Hematopoietic multipotent progenitor cell treated with erythropoietin and hydrocortisone succinate and interleukin-3 and kit ligand, for 17 days (in vitro differentiated cells): ENCODE measurements around the gene CRELD2.
A peak's percentile ranks its signal among the peaks of the same experiment; 100 is the strongest.

Experiments
- DNase-seq: peaks from one replicate; pipeline ENCODE4 v3.0.0-alpha.2; 2015; ENCODE audit warnings: low spot score

Gene CRELD2

DNA sequence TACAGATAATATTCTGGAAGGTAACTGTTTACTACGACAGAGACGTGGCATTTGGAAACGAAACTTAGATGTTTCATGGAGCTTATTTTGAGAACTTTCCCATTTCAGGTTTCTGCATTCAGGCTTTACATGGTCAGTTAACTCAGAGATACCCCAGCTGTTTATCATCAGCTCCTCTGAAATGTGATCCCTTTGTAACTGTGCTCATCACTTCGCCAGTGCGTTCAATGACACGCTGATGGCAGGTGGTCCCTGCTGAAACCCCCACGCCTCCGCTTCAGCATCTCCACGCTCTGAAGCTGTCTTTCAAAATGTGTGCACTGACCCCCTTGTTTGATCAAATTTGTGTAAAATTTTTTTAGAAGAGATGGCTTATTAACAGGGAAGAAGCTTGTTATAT lies 30.7 kb upstream of the CRELD2 start:
- DNase-seq = no peak

- DNase-seq = no peak
These were observed 29.4 kb upstream of the CRELD2 start for GRCh38 chr22:49889071-49889470.

- no peak for DNase-seq
These were observed 26.1 kb upstream of the CRELD2 start for GRCh38 chr22:49892226-49892899.

GRCh38 chr22:49893025-49893424 lies 25.4 kb upstream of the CRELD2 start:
- no peak for DNase-seq

DNA sequence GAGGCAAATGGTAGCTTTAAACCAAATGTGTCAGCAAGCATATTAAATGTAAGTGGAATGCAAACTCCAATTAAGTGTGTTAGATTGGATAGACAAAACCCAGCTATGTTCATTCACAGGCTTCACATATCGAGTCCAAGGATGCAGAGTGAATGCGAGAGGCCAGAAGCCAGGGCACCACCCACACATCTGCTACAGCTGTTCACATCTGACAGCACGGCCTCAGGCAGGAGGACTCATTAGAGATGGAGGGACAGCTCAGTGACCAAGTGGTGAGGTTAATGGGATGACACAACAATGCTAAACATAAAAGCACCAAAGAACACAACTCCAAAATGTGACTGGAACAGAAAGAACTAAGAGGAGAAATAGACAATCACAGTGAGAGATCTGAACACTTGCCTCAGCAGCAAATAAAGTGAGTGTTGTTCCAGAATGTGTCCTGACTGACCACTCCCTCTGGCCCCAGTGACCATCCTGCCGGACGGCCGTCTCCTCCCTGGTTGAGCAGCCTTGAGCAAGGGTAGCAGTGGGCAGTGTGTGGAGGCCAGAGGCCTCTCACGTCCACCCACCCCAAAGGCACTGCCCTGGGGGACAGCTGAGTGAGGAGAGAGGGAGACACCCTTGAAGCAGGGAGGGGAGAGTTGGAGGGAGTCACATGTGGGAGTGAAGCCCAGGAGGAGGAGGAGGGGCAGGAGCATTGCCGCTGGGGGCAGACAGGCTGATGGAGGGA lies 23.9 kb upstream of the CRELD2 start:
- DNase-seq = no peak

GRCh38 chr22:49896201-49896600 lies 22.2 kb upstream of the CRELD2 start:
- DNase-seq = no peak

- DNase-seq = no peak
These were observed 21.3 kb upstream of the CRELD2 start for GRCh38 chr22:49897015-49897684.

GRCh38 chr22:49899530-49899929 lies 18.9 kb upstream of the CRELD2 start:
- DNase-seq = no peak

- DNase-seq = no peak
These were observed 17.8 kb upstream of the CRELD2 start for GRCh38 chr22:49900441-49901230.

DNA sequence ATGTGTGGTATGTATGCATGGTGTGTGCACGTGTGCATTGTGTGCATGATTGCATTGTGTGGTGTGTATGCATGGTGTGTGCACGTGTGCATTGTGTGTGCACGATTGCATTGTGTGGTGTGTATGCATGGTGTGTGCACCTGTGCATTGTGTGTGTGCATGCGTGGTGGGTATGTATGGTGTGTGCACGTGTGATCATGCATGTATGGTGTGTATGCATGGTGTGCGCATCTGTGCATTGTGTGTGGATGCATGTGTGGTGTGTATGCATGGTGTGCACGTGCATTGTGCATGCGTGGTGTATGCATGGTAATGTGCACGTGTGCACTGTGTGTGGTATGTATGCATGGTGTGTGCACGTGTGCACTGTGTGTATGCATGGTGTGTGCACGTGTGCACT lies 17.0 kb upstream of the CRELD2 start:
- no peak for DNase-seq

DNA sequence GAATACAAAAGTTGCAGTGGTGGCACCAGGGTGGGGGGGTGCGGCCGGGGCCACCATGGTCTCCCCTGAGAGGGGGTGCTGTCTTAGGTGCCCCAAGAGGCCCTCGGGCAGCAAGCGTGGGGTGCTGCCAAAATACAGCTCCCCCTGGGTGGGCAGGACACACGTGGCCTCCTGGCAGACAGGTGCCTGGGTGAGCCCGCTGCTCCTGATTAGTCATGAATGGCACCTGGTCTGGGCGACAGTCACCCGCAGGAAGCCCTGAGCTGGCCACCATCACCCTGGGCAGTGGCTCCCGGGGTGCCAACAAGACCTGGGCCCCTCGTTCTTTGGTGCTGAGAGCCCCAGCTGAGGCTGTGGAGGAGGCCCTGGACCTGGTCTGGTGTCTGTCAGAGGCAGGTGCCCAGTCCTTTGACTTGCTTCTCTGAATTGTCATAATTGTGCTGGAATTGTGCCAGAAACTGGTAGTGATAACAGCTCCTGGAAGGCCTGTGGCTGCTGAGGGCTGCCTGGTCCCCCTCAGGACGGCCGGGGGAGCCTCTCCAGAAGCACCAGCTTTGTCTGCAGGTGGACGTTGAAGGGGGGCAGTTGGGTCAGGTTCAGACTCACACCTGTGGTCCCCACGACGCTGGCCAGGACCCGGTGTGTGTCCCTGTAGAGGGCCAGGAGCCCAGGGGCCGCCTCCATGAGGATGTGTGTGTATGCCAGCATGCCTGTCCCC lies 15.0 kb upstream of the CRELD2 start:
- DNase-seq = peak; percentile 12

DNA sequence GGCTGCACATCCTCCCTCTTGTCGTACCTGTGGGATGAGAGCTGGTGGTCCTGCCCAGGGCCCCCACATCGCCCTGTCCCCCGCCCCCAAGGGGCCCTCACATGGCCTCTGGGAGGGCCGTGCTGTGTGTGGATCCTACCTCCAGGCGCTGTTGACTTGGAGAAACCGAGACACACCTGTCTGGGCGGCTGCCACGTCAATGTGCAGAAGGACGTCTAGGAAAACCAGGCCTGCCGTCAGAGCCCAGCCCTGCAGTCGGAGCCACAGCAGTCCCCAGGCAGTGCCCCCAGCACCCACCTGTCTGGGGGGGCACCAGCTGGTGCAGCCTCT lies 14.4 kb upstream of the CRELD2 start:
- no peak for DNase-seq

- no peak for DNase-seq
These were observed 13.0 kb upstream of the CRELD2 start for GRCh38 chr22:49905465-49905864.

DNA sequence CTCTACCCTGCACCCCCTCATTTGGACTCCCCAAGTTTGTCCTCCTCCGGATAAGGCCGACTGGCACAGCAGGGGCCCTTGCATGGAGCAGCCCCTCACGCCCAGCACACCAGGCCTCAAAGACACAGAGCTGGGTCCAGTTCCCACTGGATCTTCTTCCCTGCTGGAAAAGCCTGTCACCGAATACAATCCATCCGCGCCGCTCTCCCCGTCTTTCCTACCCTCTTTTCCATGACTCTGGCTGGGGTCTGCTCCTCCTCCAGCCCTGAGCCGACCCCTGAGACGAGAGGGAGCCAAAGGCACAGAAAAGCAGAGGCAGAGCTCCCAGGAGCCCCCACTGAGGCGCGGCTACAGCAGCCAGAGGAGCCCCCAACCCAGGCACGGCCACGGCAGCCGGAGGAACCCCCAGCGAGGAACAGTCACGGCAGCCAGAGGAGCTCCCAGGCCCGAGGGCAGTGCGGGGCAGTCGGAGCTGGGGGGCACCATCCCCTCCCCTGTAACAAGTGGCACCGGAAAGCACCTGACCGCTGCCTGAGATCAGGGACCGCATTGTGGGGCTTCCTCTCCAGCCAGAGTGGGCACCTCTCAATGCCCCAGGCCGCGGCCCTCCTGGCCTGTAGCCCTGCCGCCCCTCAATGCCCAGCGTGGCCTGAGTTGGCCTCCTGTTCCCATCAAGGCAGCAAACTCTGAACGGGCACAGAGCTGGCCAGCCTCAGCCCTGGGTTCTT lies 12.2 kb upstream of the CRELD2 start:
- no peak for DNase-seq

- no peak for DNase-seq
These were observed 11.6 kb upstream of the CRELD2 start for GRCh38 chr22:49906799-49907290.

DNA sequence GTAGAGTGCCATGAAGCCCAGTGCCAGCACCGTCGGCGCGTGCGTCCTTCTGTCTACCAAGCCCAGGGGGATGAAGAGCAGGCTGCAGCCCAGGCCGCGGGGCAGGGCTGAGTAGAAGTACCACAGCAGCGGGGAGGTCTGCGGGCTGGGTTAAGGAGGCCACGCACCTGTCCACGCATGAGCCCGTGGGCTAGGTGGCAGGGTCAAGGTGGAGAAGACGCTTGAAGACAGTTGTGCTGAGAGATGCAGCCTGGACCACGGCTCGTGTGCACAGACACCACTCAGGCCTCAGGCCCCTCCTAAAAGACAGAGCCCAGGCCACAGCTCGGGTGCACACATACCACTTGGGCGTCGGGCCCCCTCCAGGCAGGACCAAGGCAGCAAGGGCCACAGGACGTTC lies 10.6 kb upstream of the CRELD2 start:
- no peak for DNase-seq

DNA sequence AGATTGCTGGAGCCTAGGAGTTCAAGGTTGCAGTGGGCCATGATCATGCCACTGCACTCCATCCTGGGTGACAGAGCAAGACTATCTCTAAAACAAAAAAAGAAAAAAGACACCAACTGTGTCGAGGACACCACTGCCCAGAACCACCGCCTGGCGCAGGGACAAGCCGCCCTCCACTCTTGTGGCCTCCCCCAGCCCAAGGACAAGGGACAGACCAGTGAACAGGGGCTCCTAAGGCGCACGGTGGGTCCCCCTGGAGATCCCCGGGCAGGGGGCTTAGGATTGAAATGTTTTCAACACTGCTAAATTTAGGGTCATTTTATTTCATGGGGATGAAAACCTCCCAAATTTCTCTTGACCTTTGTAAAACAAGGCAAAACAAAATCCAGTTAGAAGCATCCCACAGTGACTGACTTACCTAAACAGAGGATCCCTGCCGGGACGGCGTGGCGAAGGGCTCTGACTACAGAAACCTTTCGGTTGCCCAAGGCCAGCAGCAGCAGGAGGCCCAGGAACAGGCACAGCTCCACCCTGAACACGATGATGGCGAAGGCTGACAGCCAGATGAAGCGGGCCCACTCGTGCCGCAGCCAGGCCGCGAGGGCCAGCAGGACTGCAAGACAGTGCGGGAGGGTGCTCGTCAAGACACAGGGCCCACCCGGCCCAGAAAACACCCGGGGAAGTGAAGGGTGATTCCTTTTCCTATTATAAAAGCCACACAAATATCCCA lies 8.8 kb upstream of the CRELD2 start:
- no peak for DNase-seq

DNA sequence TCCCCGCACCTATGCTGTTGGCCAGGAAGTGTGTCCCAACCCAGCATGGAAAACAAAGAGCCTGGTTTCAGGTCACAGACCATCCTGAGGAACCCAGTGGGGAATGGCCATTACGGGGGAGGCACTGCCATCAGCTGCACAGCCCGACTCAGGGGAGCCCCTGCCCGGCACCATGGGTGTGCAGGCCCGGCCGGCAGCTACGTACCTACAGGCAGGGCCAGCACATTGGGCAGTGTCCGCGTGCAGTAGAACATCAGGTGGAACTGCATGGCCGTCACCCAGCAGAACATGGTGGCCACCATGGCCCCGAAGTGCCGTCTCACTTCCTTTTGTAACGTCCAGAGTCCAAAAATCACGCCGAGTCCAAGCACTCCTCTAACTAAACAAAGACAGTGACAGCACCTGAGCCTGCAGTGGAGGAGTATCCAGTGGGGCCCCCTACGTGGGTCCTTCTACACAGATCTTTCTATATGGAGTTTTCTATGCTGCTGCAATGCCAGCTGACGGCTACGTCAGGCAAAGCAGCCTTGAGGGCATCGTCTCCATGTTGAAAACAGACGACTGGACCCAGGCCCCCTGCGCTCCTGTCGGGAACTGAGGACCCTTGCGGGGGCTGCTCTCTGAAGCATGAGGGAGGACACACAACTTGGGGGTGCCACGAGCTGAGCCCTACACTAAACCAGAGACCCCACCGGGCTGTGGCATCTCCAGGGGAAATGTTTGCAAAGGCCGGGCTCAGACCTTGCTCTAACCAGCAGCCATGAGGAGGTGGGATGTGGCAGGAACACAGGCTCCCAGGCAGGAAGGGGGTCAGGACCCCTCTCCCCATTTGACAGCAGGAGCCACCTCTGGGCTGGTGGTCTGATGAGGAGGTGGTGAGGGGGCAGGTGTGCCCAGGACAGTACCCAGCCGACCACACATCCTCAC lies 7.9 kb upstream of the CRELD2 start:
- no peak for DNase-seq

GRCh38 chr22:49911881-49912625 lies 6.4 kb upstream of the CRELD2 start:
- no peak for DNase-seq
